HTERT RPE-1 (cell line): Measurements from ENCODE around the gene PRR35.

Experiments
- in situ Hi-C: fragments of 300-500 bp; cut with MboI; formaldehyde crosslinking; loops from 4 replicates; pipeline ENCODE4 v1.14.3; 2020; ENCODE audit warnings: low sequenced_read_pairs

PRR35 gene

GRCh38 chr16:560204-560700 lies at the start of gene PRR35:
Gene PRR35, plus strand, starts transcription at chr16:560394. Its CDS starts 2,901 bp downstream, at chr16:563295.
- in situ Hi-C loops = no loop called here

DNA sequence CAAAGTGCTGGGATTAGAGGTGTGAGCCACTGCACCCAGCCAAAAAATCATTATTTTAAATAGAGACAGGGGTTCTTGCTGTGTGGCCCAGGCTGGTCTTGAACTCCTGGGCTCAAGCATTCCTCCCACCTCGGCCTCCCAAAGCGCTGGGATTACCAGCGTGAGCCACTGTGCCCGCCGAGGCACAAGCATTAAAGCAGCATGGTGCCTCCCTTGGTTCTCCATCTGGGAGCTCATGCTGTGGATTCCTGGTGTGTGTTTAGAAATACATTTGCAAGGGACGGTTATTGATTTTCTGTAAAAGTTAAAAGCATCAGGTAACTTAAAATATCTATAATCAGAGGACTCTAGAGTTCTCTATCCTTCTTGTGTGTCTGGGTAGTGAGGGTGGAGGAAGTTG lies 47.4 kb upstream of the PRR35 start:
- in situ Hi-C loops = no loop called here

DNA sequence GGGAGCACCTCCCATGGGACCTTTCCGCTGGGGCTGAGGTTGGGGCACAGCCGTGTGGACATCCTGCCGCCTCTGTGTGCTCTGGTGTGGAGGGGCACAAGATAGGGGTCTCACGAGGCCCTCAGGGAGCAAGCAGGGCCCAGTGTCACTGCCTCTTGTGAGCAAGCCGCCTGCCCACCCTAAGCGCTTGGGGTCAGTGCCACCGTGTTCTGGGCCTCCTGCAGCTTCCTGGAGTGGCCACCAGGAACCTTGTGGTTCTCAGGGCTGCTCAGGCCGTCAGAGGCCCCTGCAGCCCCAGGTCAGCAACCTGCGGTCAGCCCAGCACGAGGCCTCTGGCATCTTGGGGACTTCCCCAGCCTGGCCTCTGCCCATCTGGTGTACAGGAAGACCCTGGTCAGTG lies 46.2 kb upstream of the PRR35 start:
- in situ Hi-C loops = no loop called here

- in situ Hi-C loops = no loop called here
These were observed 44.8 kb upstream of the PRR35 start for GRCh38 chr16:515175-515938.

GRCh38 chr16:515939-516226 lies 44.3 kb upstream of the PRR35 start:
- in situ Hi-C loops = no loop called here

GRCh38 chr16:516301-516700 lies 43.9 kb upstream of the PRR35 start:
- in situ Hi-C loops = no loop called here

- in situ Hi-C loops = no loop called here
These were observed 41.3 kb upstream of the PRR35 start for GRCh38 chr16:518858-519257.

DNA sequence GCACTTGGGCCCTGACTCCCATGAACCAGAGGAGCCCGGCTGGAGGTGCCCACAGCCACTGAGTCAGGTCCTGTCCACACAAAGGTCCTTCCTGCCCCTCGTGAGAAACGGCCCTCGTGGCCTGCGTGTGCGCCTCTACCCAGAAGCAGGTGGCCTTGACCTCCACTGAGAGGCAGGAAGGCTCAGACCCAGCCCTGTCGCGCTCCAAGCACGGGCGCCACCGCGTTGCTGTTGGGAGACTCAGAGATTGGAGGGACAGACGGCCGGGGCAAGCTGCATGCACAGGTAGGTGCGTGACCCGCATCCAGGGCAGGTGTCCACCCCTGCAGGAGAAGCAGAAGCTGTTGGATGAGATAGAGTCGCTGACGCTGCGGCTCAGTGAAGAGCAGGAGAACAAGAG lies 40.8 kb upstream of the PRR35 start:
- in situ Hi-C loops = no loop called here

GRCh38 chr16:519841-520687 lies 40.1 kb upstream of the PRR35 start:
- in situ Hi-C loops = no loop called here

GRCh38 chr16:520847-521246 lies 39.3 kb upstream of the PRR35 start:
- in situ Hi-C loops = no loop called here

GRCh38 chr16:521381-522210 lies 38.6 kb upstream of the PRR35 start:
- in situ Hi-C loops = no loop called here

DNA sequence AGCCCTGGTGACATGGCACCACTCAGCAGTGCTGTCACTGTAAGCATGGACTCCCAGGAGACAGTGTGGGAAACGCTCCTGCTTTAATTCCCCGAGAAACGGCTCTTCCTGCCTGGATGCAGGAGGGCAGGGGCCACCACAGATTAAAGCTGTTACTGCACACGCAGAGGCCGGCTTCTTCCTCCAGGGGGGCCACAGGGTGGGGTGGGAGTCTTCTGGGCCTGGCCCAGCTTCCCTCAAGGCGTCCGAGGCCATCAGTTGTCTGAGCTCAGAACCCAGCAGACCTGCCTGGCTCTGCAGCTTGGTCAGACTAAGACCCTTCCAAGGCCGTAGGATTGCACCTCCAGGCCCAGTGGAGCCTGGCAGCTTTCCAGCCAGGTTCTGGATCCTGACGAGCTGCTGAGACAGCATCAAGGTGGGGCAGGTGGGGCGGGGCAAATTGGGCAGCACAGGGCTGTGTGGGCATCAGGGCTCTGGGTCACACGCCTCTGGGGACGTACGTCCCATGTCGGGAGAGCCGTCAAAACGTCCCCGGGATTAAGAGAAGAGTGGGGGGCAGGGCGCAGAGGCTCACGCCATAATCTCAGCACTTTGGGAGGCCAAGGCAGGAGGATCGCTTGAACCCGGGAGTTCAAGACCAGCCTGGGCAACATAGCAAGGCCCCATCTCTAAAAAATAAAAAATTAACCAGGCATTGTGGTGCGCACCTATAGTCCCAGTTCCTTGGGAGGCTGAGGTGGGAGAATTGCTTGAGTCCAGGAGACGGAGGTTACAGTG lies 37.7 kb upstream of the PRR35 start:
- in situ Hi-C loops = no loop called here

DNA sequence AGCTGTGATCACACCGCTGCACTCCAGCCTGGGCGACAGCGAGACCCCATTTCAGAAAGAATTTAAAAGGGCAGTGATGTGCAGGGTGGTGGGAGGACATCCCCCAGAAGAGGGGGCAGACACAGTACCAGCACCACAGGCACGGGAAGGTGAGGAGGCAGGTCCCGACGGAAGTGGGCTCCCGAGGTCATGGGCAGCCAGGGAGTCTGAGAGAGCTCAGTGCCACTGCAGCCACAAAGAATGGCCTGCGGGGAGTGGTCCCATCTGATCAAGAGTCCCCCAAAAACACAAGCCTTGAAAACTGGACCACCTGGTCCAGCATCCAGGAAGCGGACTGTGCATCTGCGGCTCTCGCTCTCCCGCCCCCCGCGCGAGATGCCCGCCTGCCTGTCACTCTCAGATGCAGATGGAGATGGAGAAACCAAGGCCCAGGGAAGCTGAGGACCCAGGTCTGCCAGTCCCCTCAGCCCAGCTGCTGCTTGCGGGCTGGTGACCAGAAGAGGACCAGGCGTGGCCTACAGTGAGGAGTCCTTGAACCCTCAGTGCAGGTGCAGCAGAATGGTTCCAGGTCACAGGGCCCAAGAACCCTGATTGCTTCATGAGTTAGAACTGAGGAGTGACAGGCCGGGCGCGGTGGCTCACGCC lies 37.0 kb upstream of the PRR35 start:
- in situ Hi-C loops = no loop called here

DNA sequence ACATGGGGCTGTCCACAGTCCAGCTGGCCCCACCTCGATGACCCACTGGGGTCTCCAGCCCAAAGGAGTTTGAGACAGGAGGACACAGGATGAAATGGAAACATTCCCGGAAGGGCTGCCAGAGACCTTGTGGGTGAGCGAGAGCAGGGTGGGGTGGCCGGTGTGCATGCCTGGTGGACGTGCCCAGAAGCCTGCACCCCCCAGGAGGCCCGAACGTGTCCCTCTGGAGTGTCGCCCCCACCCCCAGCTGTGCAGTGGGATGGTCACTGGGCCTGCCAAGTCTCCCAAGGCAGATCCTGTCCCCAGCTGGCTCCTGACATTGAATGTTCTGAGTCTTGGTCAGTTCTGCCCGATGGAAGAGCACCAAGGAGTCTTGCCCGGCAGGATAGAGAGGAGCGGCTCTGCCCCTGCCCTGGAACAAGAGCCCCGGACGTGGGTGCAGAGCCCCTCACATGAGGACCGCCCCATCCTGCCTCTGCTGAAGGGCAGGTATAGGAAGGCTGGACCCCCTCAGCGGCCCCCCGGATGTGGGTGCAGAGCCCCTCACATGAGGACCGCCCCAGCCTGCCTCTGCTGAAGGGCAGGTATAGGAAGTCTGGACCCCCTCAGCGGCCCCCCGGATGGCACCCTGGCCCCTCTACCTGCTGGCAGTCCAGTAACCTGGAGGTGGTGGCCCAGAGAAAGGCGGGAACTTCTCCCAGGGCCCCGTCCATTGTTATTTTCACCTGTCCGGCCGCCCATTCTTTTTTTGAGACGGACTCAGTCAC lies 35.7 kb upstream of the PRR35 start:
- in situ Hi-C loops = no loop called here

DNA sequence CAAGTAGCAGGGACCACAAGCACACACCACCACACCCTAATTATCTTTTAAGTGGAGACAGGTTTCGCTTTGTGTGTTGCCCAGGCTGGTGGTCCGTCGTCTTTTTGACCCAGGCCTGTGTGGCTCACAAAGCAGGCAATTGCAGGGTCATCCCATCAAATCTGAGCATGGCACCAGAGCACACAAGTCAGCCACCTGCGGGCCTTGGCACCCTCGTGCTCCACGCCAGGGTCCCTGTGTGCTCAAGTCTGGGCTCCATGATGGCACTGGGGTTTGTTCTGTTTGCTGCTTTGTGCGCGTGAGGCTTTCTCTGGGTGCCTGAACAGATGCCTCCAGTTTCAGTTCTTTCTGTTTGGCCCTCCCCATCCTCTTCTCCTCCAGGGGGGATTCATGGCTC lies 35.1 kb upstream of the PRR35 start:
- in situ Hi-C loops = no loop called here

DNA sequence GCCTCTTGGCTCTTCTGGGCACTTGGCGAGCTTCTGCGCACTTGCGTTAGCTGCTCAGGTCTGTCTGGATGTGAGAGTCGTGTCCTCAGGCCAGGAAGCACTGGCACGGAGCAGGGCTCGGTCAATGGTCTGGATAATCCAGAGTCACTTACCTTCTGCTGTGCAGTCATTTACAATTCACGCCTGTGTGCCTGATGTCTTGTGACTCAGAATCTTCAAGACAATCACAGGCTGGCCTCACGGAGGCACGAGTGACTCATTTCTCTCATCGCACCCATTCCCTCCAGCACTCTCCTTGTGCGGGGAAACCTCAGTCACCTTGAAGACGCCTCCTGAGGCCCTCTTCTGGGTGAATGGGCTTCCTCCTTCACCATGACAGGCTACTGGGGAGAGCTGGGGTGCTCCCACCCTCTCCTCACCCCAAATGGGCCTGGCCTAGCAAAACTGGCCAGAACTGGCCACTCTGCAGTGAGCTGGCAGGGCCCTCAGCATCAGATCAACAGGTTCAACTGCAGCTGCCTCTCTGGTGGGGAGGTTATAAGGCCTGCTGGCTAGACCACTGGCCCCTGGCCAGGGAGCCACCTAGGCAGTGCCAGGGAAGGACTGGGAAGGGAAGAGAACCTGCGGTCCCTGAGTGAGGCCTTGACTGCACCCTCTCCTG lies 34.5 kb upstream of the PRR35 start:
- in situ Hi-C loops = no loop called here

- in situ Hi-C loops = no loop called here
These were observed 33.8 kb upstream of the PRR35 start for GRCh38 chr16:526181-527014.
